Effector memory CD4-positive, alpha-beta T cell (primary cell): Measurements from ENCODE around the gene PROSER3.

Experiments
- DNase-seq, 3 donors: peaks; one replicate each; pipeline ENCODE4 v3.0.0-alpha.2; 2020
- H3K27ac ChIP-seq: 2 replicates; pipeline ENCODE4 v1.7.0; 2013; ENCODE audit warnings: mild to moderate bottlenecking, low read length, moderate library complexity; ENCODE audit not compliant: insufficient read depth, poor library complexity, severe bottlenecking
- H3K27me3 ChIP-seq: replicated peaks from 2 replicates; pipeline ENCODE4 v1.7.0; 2013; ENCODE audit warnings: mild to moderate bottlenecking, low read length; ENCODE audit not compliant: insufficient read depth, control insufficient read depth, poor library complexity, severe bottlenecking
- H3K36me3 ChIP-seq: 2 replicates; pipeline ENCODE4 v1.7.0; 2013; ENCODE audit warnings: mild to moderate bottlenecking, low read length, moderate library complexity; ENCODE audit not compliant: control insufficient read depth, insufficient read depth
- H3K4me1 ChIP-seq: 2 replicates; pipeline ENCODE4 v1.7.0; 2013; ENCODE audit warnings: low read length, mild to moderate bottlenecking; ENCODE audit not compliant: control insufficient read depth, insufficient read depth, poor library complexity, severe bottlenecking
- H3K4me3 ChIP-seq: 2 replicates; pipeline ENCODE4 v1.7.0; 2013; ENCODE audit warnings: low read length, low read depth, mild to moderate bottlenecking; ENCODE audit not compliant: insufficient read depth, poor library complexity, severe bottlenecking
- H3K9me3 ChIP-seq: 2 replicates; pipeline ENCODE4 v1.7.0; 2013; ENCODE audit warnings: mild to moderate bottlenecking, low read length, moderate library complexity; ENCODE audit not compliant: control insufficient read depth

The PROSER3 gene

GRCh38 chr19:35715981-35716800 lies 41.8 kb upstream of the PROSER3 start:
- H3K27me3 ChIP-seq, result no peaks in the 10 kb centered on the region
- peaks cover 45% of the 10 kb centered on the region for H3K4me1 ChIP-seq
- H3K4me3 ChIP-seq, result peak overlapping the region; percentile 84
- H3K27ac ChIP-seq, result peak overlapping the region; percentile 80
- H3K9me3 ChIP-seq, result no peaks in the 10 kb centered on the region
- DNase-seq, result no peak
- H3K36me3 ChIP-seq, result peaks cover 4% of the 10 kb centered on the region

- Histone ChIP-seq H3K36me3 (peaks cover 13% of the 10 kb centered on the region), H3K27me3 (no peaks in the 10 kb centered on the region), H3K4me3 (peak overlapping the region; percentile 84), H3K27ac (peak overlapping the region; percentile 80), H3K9me3 (no peaks in the 10 kb centered on the region), H3K4me1 (peaks cover 44% of the 10 kb centered on the region)
- peak; percentile 93 to 95 (median 94) for DNase-seq
Measured at GRCh38 chr19:35716801-35717664, 40.9 kb upstream of the PROSER3 start.

- Histone ChIP-seq H3K4me1 (peaks cover 37% of the 10 kb centered on the region), H3K27me3 (no peaks in the 10 kb centered on the region), H3K27ac (peak within 1 kb of the TSS; percentile 80), H3K4me3 (peak within 1 kb of the TSS; percentile 84), H3K36me3 (peaks cover 21% of the 10 kb centered on the region), H3K9me3 (no peaks in the 10 kb centered on the region)
- no peak for DNase-seq
Measured at GRCh38 chr19:35717665-35718344, 40.2 kb upstream of the PROSER3 start, which contains the start of gene KMT2B. TSS of gene KMT2B (plus strand) at chr19:35718003. CDS start at chr19:35718019, 16 bp downstream.

- Histone ChIP-seq H3K27ac (peak overlapping the region; percentile 64), H3K4me1 (peaks cover 30% of the 10 kb centered on the region), H3K36me3 (peaks cover 27% of the 10 kb centered on the region), H3K4me3 (peak overlapping the region; percentile 61), H3K27me3 (no peaks in the 10 kb centered on the region), H3K9me3 (no peaks in the 10 kb centered on the region)
- DNase-seq, result peak in 1 of 3 donors; percentile 24
Measured at GRCh38 chr19:35718345-35719041, 39.5 kb upstream of the PROSER3 start.

GRCh38 chr19:35719402-35720162 lies 38.4 kb upstream of the PROSER3 start:
- Histone ChIP-seq H3K36me3 (peaks cover 38% of the 10 kb centered on the region), H3K4me1 (peaks cover 30% of the 10 kb centered on the region), H3K27ac (no peak overlapping the region), H3K9me3 (no peaks in the 10 kb centered on the region), H3K27me3 (no peaks in the 10 kb centered on the region), H3K4me3 (peak overlapping the region; percentile 61)
- no peak for DNase-seq

- Histone ChIP-seq H3K4me1 (peaks cover 30% of the 10 kb centered on the region), H3K9me3 (no peaks in the 10 kb centered on the region), H3K4me3 (no peak overlapping the region), H3K27me3 (no peaks in the 10 kb centered on the region), H3K36me3 (peaks cover 44% of the 10 kb centered on the region), H3K27ac (no peak overlapping the region)
- no peak for DNase-seq
Measured at GRCh38 chr19:35720163-35720524, 37.8 kb upstream of the PROSER3 start.

GRCh38 chr19:35720648-35721047 lies 37.3 kb upstream of the PROSER3 start:
- no peak overlapping the region for H3K27ac ChIP-seq
- no peak for DNase-seq
- peaks cover 29% of the 10 kb centered on the region for H3K4me1 ChIP-seq
- H3K4me3 ChIP-seq, result no peak overlapping the region
- H3K36me3 ChIP-seq, result peaks cover 49% of the 10 kb centered on the region
- no peaks in the 10 kb centered on the region for H3K27me3 ChIP-seq
- H3K9me3 ChIP-seq, result no peaks in the 10 kb centered on the region

- Histone ChIP-seq H3K4me3 (no peak overlapping the region), H3K4me1 (peaks cover 21% of the 10 kb centered on the region), H3K27me3 (no peaks in the 10 kb centered on the region), H3K9me3 (no peaks in the 10 kb centered on the region), H3K36me3 (peaks cover 56% of the 10 kb centered on the region), H3K27ac (no peak overlapping the region)
- no peak for DNase-seq
Measured at GRCh38 chr19:35721374-35721773, 36.6 kb upstream of the PROSER3 start.

GRCh38 chr19:35722461-35722860 lies 35.5 kb upstream of the PROSER3 start:
- H3K27me3 ChIP-seq, result no peaks in the 10 kb centered on the region
- DNase-seq, result no peak
- no peak overlapping the region for H3K4me3 ChIP-seq
- H3K27ac ChIP-seq, result no peak overlapping the region
- H3K4me1 ChIP-seq, result peaks cover 13% of the 10 kb centered on the region
- H3K9me3 ChIP-seq, result no peaks in the 10 kb centered on the region
- H3K36me3 ChIP-seq, result peaks cover 67% of the 10 kb centered on the region
